ENCODE data around the gene UBR2. TPM values are rescaled to one million over a fixed set of nuclear protein-coding genes. Genes with fewer than 3 reads are reported as not detected.

UBR2 gene
- total RNA-seq, 1 donor from 2014 or later = 21.6 TPM

- no peak for TF ChIP-seq CTCF (IDR thresholded peaks at IDR 0.05; ENCODE audit: unreplicated experiment)
- DNase-seq (ENCODE audit: low spot score) = no peak
- no peaks in the 10 kb centered on the region for H3K4me1 Mint-ChIP-seq (ENCODE audit: unreplicated experiment)
- no peak overlapping the region for H3K4me3 Mint-ChIP-seq (ENCODE audit: unreplicated experiment)
- H3K27ac Mint-ChIP-seq (ENCODE audit: unreplicated experiment) = no peak overlapping the region
- peaks cover 4% of the 10 kb centered on the region for H3K36me3 Mint-ChIP-seq (ENCODE audit: low read depth, unreplicated experiment)
- no peaks in the 10 kb centered on the region for H3K9me3 Mint-ChIP-seq (ENCODE audit: unreplicated experiment)
- peaks cover 5% of the 10 kb centered on the region for H3K27me3 Mint-ChIP-seq (ENCODE audit: unreplicated experiment)
Observed at GRCh38 chr6:42710316-42710715, 146.5 kb downstream of the UBR2 start.

GRCh38 chr6:42711930-42712329, 148.1 kb downstream of the UBR2 start:
- H3K36me3 Mint-ChIP-seq (ENCODE audit: low read depth, unreplicated experiment) = peaks cover 4% of the 10 kb centered on the region
- TF ChIP-seq CTCF (IDR thresholded peaks at IDR 0.05; ENCODE audit: unreplicated experiment) = no peak
- H3K27me3 Mint-ChIP-seq (ENCODE audit: unreplicated experiment) = peaks cover 5% of the 10 kb centered on the region
- H3K4me1 Mint-ChIP-seq (ENCODE audit: unreplicated experiment) = no peaks in the 10 kb centered on the region
- no peaks in the 10 kb centered on the region for H3K9me3 Mint-ChIP-seq (ENCODE audit: unreplicated experiment)
- no peak overlapping the region for H3K27ac Mint-ChIP-seq (ENCODE audit: unreplicated experiment)
- no peak for DNase-seq (ENCODE audit: low spot score)
- no peak overlapping the region for H3K4me3 Mint-ChIP-seq (ENCODE audit: unreplicated experiment)

- DNase-seq (ENCODE audit: low spot score) = no peak
- no peak overlapping the region for H3K4me3 Mint-ChIP-seq (ENCODE audit: unreplicated experiment)
- no peak for TF ChIP-seq CTCF (IDR thresholded peaks at IDR 0.05; ENCODE audit: unreplicated experiment)
- H3K27ac Mint-ChIP-seq (ENCODE audit: unreplicated experiment) = no peak overlapping the region
- H3K27me3 Mint-ChIP-seq (ENCODE audit: unreplicated experiment) = peaks cover 5% of the 10 kb centered on the region
- H3K9me3 Mint-ChIP-seq (ENCODE audit: unreplicated experiment) = no peaks in the 10 kb centered on the region
- H3K36me3 Mint-ChIP-seq (ENCODE audit: low read depth, unreplicated experiment) = peaks cover 4% of the 10 kb centered on the region
- no peaks in the 10 kb centered on the region for H3K4me1 Mint-ChIP-seq (ENCODE audit: unreplicated experiment)
Observed at GRCh38 chr6:42714098-42714761, 150.4 kb downstream of the UBR2 start.

GRCh38 chr6:42715871-42716270, 152.0 kb downstream of the UBR2 start:
- peaks cover 6% of the 10 kb centered on the region for H3K4me1 Mint-ChIP-seq (ENCODE audit: unreplicated experiment)
- no peak overlapping the region for H3K4me3 Mint-ChIP-seq (ENCODE audit: unreplicated experiment)
- peaks cover 5% of the 10 kb centered on the region for H3K27me3 Mint-ChIP-seq (ENCODE audit: unreplicated experiment)
- peaks cover 4% of the 10 kb centered on the region for H3K36me3 Mint-ChIP-seq (ENCODE audit: low read depth, unreplicated experiment)
- no peaks in the 10 kb centered on the region for H3K9me3 Mint-ChIP-seq (ENCODE audit: unreplicated experiment)
- DNase-seq (ENCODE audit: low spot score) = no peak
- H3K27ac Mint-ChIP-seq (ENCODE audit: unreplicated experiment) = no peak overlapping the region
- TF ChIP-seq CTCF (IDR thresholded peaks at IDR 0.05; ENCODE audit: unreplicated experiment) = no peak

GRCh38 chr6:42720739-42721138, 156.9 kb downstream of the UBR2 start:
- Mint-ChIP-seq H3K4me3 (ENCODE audit: unreplicated experiment) (no peak overlapping the region), H3K4me1 (ENCODE audit: unreplicated experiment) (peaks cover 6% of the 10 kb centered on the region), H3K27me3 (ENCODE audit: unreplicated experiment) (no peaks in the 10 kb centered on the region), H3K36me3 (ENCODE audit: low read depth, unreplicated experiment) (no peaks in the 10 kb centered on the region), H3K9me3 (ENCODE audit: unreplicated experiment) (no peaks in the 10 kb centered on the region), H3K27ac (ENCODE audit: unreplicated experiment) (no peak overlapping the region)
- DNase-seq (ENCODE audit: low spot score) = no peak
- TF ChIP-seq CTCF (IDR thresholded peaks at IDR 0.05; ENCODE audit: unreplicated experiment) = no peak

Measured in endothelial cell (in vitro differentiated cells).